Neuronal stem cell (in vitro differentiated cells): ENCODE results near the gene TMEM154.

Source experiments
- DNase-seq: peaks from one replicate; pipeline ENCODE4 v3.0.0-alpha.2; 2013; ENCODE audit warnings: low spot score
- H2AFZ ChIP-seq: one replicate; pipeline ENCODE4 v1.6.1; 2013; ENCODE audit warnings: mild to moderate bottlenecking, low read length, inconsistent platforms
- H2AK5ac ChIP-seq: 2 replicates; pipeline ENCODE4 v1.6.1; 2013; ENCODE audit warnings: low read depth, mild to moderate bottlenecking, inconsistent platforms, low read length, moderate library complexity, mixed read lengths
- H2BK120ac ChIP-seq: 2 replicates; pipeline ENCODE4 v1.6.1; 2013; ENCODE audit warnings: low read depth, mild to moderate bottlenecking, inconsistent platforms, low read length, moderate library complexity, mixed read lengths
- H2BK12ac ChIP-seq: one replicate; pipeline ENCODE4 v1.6.1; 2013; ENCODE audit warnings: low read length, inconsistent platforms
- H2BK15ac ChIP-seq: 2 replicates; pipeline ENCODE4 v1.6.1; 2013; ENCODE audit warnings: mild to moderate bottlenecking, low read length, inconsistent platforms, mixed read lengths
- H2BK5ac ChIP-seq: one replicate; pipeline ENCODE4 v1.6.1; 2013; ENCODE audit warnings: inconsistent platforms, mild to moderate bottlenecking, low read length, moderate library complexity
- H3K14ac ChIP-seq: one replicate; pipeline ENCODE4 v1.6.1; 2013; ENCODE audit warnings: low read length, inconsistent platforms
- H3K18ac ChIP-seq: 2 replicates; pipeline ENCODE4 v1.6.1; 2013; ENCODE audit warnings: low read length, inconsistent platforms
- H3K23ac ChIP-seq: 2 replicates; pipeline ENCODE4 v1.6.1; 2013; ENCODE audit warnings: low read depth, mild to moderate bottlenecking, mixed read lengths, low read length, inconsistent platforms; ENCODE audit not compliant: poor library complexity
- H3K27ac ChIP-seq: replicated peaks from 3 replicates; pipeline ENCODE4 v1.5.1; 2013; ENCODE audit warnings: low read length, inconsistent platforms
- H3K27me3 ChIP-seq, 3 experiments: 2 replicates each; pipeline ENCODE4 v1.6.1; 2013; ENCODE audit warnings: low read length in 3 of 3, mild to moderate bottlenecking in 2 of 3, inconsistent platforms in 1 of 3, low read depth in 1 of 3, mixed read lengths in 1 of 3, moderate library complexity in 1 of 3; ENCODE audit not compliant: control insufficient read depth in 3 of 3, insufficient read depth in 3 of 3
- H3K36me3 ChIP-seq, 2 donors: replicated peaks in 1 of 2; 2 replicates each; pipeline ENCODE4 v1.6.1; 2013; ENCODE audit warnings: low read length in 2 of 2; ENCODE audit not compliant: control insufficient read depth in 2 of 2, insufficient read depth in 2 of 2
- H3K4ac ChIP-seq: 2 replicates; pipeline ENCODE4 v1.6.1; 2013; ENCODE audit warnings: inconsistent platforms, mild to moderate bottlenecking, low read length, moderate library complexity
- H3K4me1 ChIP-seq, 2 donors: 1 replicate in 1 of 2; 2 replicates in 1 of 2; pipeline ENCODE4 v1.6.1; 2013; ENCODE audit warnings: low read length in 2 of 2, low read depth in 1 of 2; ENCODE audit not compliant: control insufficient read depth in 2 of 2, insufficient read depth in 1 of 2
- H3K4me2 ChIP-seq: one replicate; pipeline ENCODE4 v1.6.1; 2013; ENCODE audit warnings: mild to moderate bottlenecking, low read length, inconsistent platforms; ENCODE audit not compliant: insufficient read depth, poor library complexity, severe bottlenecking
- H3K4me3 ChIP-seq, 2 donors: 2 replicates each; pipeline ENCODE4 v1.5.1; 2013; ENCODE audit warnings: low read length in 2 of 2, mild to moderate bottlenecking in 2 of 2, inconsistent platforms in 1 of 2, moderate library complexity in 1 of 2
- H3K79me1 ChIP-seq: one replicate; pipeline ENCODE4 v1.6.1; 2013; ENCODE audit warnings: low read depth, mild to moderate bottlenecking, inconsistent platforms, low read length, moderate library complexity
- H3K9ac ChIP-seq: one replicate; pipeline ENCODE4 v1.6.1; 2013; ENCODE audit warnings: mild to moderate bottlenecking, low read depth, low read length, inconsistent platforms; ENCODE audit not compliant: poor library complexity
- H3K9me3 ChIP-seq, 2 donors: replicated peaks in 1 of 2; 2 replicates each; pipeline versions ENCODE3 to v1.6.1; 2013; ENCODE audit warnings: low read length in 2 of 2, mild to moderate bottlenecking in 2 of 2, inconsistent platforms in 1 of 2, low read depth in 1 of 2, mixed read lengths in 1 of 2, moderate library complexity in 1 of 2; ENCODE audit not compliant: control insufficient read depth in 2 of 2, insufficient read depth in 1 of 2
- H4K8ac ChIP-seq: one replicate; pipeline ENCODE4 v1.6.1; 2013; ENCODE audit warnings: low read depth, mild to moderate bottlenecking, inconsistent platforms, low read length, moderate library complexity
- H4K91ac ChIP-seq: one replicate; pipeline ENCODE4 v1.6.1; 2013; ENCODE audit warnings: low read length, low read depth, mild to moderate bottlenecking, inconsistent platforms; ENCODE audit not compliant: poor library complexity
- WGBS, 2 donors: extraction: QIAGEN DNeasy Blood & Tissue Kit; methylation state at CpG; one replicate each; pipeline ENCODE4 v1.1.7; 2013; ENCODE audit warnings: missing lambda C conversion rate in 2 of 2, mixed read lengths in 1 of 2; ENCODE audit not compliant: insufficient read length in 2 of 2, insufficient replicate concordance in 1 of 2; ENCODE audit errors: extremely low coverage in 2 of 2; 5-methylcytosine and 5-hydroxymethylcytosine counted together

TMEM154 gene

DNA sequence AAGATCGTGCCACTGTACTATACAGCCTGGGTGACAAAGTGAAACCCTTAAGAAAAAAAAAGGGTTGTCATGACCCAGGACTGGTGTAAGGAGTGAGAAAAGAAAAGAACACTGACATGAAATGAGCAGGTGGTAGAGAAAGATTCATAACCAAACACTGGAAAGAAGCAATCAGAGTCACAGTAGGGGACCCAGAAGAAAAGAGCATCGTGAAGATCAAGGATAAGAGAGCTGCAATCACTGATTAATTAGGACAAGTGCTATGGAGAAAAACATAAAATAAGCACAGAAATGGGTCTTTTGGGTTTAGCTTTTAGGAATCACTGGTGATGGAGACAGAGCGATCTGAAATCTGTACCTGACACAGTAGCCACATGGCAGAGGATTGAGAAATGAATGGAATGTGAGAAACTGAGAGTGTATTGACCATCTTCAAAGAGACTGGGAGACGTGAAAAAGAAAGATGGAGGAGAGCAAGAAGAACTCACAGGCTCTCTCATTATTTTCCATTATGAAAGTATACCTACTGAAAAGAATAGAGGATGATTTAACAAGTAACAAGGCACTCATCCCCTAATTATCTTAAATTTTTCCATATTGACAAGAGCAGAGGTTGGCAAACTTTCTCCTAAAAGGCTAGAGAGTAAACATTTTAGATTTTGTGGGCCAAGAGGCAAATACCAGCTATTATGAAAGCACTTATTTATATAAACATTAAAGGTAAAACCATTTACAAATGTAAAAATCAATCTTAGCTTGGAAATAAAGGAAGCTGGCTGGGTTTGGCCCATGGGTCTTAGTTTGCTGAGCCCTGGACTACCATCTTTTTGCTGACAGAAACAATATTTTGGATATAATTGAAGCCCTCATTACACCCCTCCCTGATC, 7.3 kb downstream of the TMEM154 start:
- no peak for DNase-seq
- H3K36me3 ChIP-seq = no peaks in the 10 kb centered on the region
- no peak overlapping the region for H3K4me3 ChIP-seq

DNA sequence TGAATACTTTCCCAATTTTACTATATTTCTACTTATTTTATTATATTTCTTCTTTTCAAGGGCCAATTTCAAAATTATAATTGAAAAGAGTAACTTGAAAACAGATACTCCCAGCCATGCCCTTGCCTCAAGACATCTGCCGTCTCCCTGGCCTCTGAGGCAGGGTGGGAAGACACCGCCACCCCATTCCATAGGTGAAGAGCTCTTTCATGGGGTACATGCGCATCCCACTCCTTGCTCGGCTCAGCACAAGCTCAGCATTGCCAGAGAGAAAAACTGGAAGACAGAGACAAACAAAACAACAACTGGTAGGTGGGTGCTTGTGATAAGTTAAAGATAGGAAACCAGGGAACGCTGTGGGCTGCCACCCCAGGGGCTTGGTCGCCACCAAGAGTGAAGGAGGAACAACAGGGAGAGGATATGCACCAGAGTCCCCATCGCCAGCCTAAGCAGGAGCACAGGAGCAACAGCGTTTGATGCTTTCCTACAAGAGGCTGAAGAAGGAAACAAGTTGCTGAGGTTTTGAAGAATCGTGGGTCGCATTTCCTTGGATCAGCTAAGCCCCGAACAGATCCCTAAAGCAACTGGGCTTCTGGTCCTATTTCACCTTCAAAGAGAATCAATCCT, 11.3 kb downstream of the TMEM154 start:
- no peak overlapping the region for H2BK5ac ChIP-seq
- H3K79me1 ChIP-seq = no peaks in the 10 kb centered on the region
- no peak overlapping the region for H2AK5ac ChIP-seq
- no peaks in the 10 kb centered on the region for H3K36me3 ChIP-seq
- H3K27ac ChIP-seq = no peak overlapping the region
- no peak overlapping the region for H3K23ac ChIP-seq
- no peak overlapping the region for H3K4me3 ChIP-seq
- no peak overlapping the region for H2BK12ac ChIP-seq
- DNase-seq = no peak
- no peak overlapping the region for H4K91ac ChIP-seq
- no peak overlapping the region for H2AFZ ChIP-seq
- no peak overlapping the region for H3K14ac ChIP-seq
- peaks cover 0 to 7% (median 0%) of the 10 kb centered on the region in 3 experiments for H3K27me3 ChIP-seq
- H3K4me2 ChIP-seq = no peak overlapping the region
- H3K4ac ChIP-seq = no peak overlapping the region
- WGBS, 2 donors = no CpG with 5 or more reads among the region's 11 CpGs
- H3K18ac ChIP-seq = no peak overlapping the region
- no peaks in the 10 kb centered on the region for H3K4me1 ChIP-seq
- H4K8ac ChIP-seq = no peak overlapping the region
- no peak overlapping the region for H2BK15ac ChIP-seq
- no peak overlapping the region for H2BK120ac ChIP-seq
- H3K9me3 ChIP-seq = no peaks in the 10 kb centered on the region
- no peak overlapping the region for H3K9ac ChIP-seq

More for the DNA sequence above, 7.3 kb downstream of the TMEM154 start:
- Histone ChIP-seq H3K9me3 (no peaks in the 10 kb centered on the region), H2AK5ac (no peak overlapping the region), H3K4me1 (peaks cover 0 to 2% of the 10 kb centered on the region in 2 donors), H3K9ac (no peak overlapping the region), H2BK5ac (no peak overlapping the region), H2BK15ac (no peak overlapping the region), H2AFZ (no peak overlapping the region), H3K23ac (no peak overlapping the region), H4K8ac (no peak overlapping the region), H3K14ac (no peak overlapping the region), H2BK120ac (no peak overlapping the region), H3K27ac (no peak overlapping the region), H3K4ac (no peak overlapping the region), H3K18ac (no peak overlapping the region), H3K4me2 (no peak overlapping the region), H3K27me3 (peaks cover 0 to 21% (median 0%) of the 10 kb centered on the region in 3 experiments), H3K79me1 (no peaks in the 10 kb centered on the region), H2BK12ac (no peak overlapping the region), H4K91ac (no peak overlapping the region)
- no CpG with 5 or more reads among the region's 4 CpGs for WGBS, 2 donors

DNA sequence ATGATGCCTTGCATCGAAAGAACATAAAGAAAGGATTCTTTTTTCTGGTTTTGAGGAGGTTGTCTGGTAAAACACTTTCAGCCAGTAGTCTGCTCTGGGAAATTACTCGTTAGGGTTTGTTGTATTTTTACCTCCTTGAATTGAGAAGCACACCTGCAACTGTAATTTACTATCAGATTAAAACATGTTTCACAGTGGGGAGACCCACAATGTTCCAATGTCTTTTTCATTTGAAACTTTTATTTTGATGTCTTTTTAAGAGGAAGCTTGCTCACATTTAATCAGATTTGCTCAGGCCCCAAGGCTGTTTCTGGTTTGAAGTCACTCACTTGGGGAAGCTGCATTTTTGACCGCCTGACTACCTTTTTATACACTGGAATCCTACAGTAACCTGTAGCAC, 12.0 kb downstream of the TMEM154 start:
- Histone ChIP-seq H3K4ac (no peak overlapping the region), H3K4me3 (no peak overlapping the region), H3K36me3 (no peaks in the 10 kb centered on the region), H2AK5ac (no peak overlapping the region), H4K91ac (no peak overlapping the region), H3K27ac (no peak overlapping the region), H3K9ac (no peak overlapping the region), H2BK15ac (no peak overlapping the region), H3K14ac (no peak overlapping the region), H2AFZ (no peak overlapping the region), H3K23ac (no peak overlapping the region), H3K79me1 (no peaks in the 10 kb centered on the region), H2BK120ac (no peak overlapping the region), H3K18ac (no peak overlapping the region), H3K27me3 (peaks cover 0 to 7% (median 0%) of the 10 kb centered on the region in 3 experiments), H2BK12ac (no peak overlapping the region), H3K9me3 (no peaks in the 10 kb centered on the region), H3K4me2 (no peak overlapping the region), H4K8ac (no peak overlapping the region), H3K4me1 (no peaks in the 10 kb centered on the region), H2BK5ac (no peak overlapping the region)
- DNase-seq = no peak
- no CpG with 5 or more reads among the region's 3 CpGs for WGBS, 2 donors

DNA sequence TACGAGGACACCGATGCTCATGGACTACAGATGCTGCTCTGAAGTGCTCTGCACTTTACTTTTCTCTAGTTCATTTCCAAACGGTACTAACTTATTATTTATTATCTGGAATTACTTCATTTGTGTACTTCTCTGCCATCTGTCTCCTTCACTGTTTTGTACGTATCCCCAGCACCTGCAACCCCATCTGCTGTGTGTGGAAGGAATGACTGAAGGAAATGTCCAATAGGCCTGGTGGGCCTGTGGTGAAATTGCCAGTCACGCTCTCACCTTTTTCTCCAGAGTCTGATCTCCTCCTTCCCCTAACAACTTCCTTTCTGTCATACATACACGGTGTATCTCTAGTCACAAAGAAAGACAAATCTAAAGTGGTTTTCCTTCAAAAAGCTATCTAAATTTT, 12.9 kb downstream of the TMEM154 start:
- WGBS, 2 donors = no CpG with 5 or more reads among the region's 6 CpGs
- H3K14ac ChIP-seq = no peak overlapping the region
- H3K9ac ChIP-seq = no peak overlapping the region
- H3K27ac ChIP-seq = no peak overlapping the region
- H2BK12ac ChIP-seq = no peak overlapping the region
- no peak overlapping the region for H2BK5ac ChIP-seq
- H4K91ac ChIP-seq = no peak overlapping the region
- H2BK120ac ChIP-seq = no peak overlapping the region
- H3K36me3 ChIP-seq = no peaks in the 10 kb centered on the region
- H3K27me3 ChIP-seq = peaks cover 0 to 7% (median 0%) of the 10 kb centered on the region in 3 experiments
- H3K4me2 ChIP-seq = no peak overlapping the region
- H4K8ac ChIP-seq = no peak overlapping the region
- H3K9me3 ChIP-seq = no peaks in the 10 kb centered on the region
- no peaks in the 10 kb centered on the region for H3K79me1 ChIP-seq
- H2AFZ ChIP-seq = no peak overlapping the region
- no peak for DNase-seq
- H2BK15ac ChIP-seq = no peak overlapping the region
- no peak overlapping the region for H3K4me3 ChIP-seq
- no peak overlapping the region for H3K23ac ChIP-seq
- no peak overlapping the region for H3K18ac ChIP-seq
- H3K4ac ChIP-seq = no peak overlapping the region
- H2AK5ac ChIP-seq = no peak overlapping the region
- no peaks in the 10 kb centered on the region for H3K4me1 ChIP-seq
